ENCODE data around the gene METTL5. TPM values are rescaled to one million over a fixed set of nuclear protein-coding genes. Genes with fewer than 3 reads are reported as not detected.

Gene METTL5
- polyA plus RNA-seq, 1 donor from 2014 or later = 73.8 TPM

- Histone ChIP-seq H3K9me2 (ENCODE audit: insufficient read depth, low read length) (no peaks in the 10 kb centered on the region), H3K27me3 (ENCODE audit: insufficient read depth, low read depth, low read length) (no peaks in the 10 kb centered on the region), H3K4me2 (ENCODE audit: low read length) (no peak overlapping the region), H4K20me1 (ENCODE audit: insufficient read depth) (no peaks in the 10 kb centered on the region), H3K4me3 (ENCODE audit: low read length) (no peak overlapping the region), H3K79me2 (replicated peaks; ENCODE audit: insufficient read depth, low read length) (peaks cover 29% of the 10 kb centered on the region), H3K9me3 (ENCODE audit: low read length) (no peaks in the 10 kb centered on the region), H2AFZ (ENCODE audit: low read depth, low read length) (no peak overlapping the region), H3F3A (ENCODE audit: insufficient read depth, low read length, poor library complexity, severe bottlenecking) (no peaks in the 10 kb centered on the region), H3K9ac (ENCODE audit: low read length) (no peak overlapping the region), H3K36me3 (ENCODE audit: insufficient read depth, low read length) (no peaks in the 10 kb centered on the region), H3K27ac (ENCODE audit: low read length) (no peak overlapping the region)
- TF ChIP-seq POLR2AphosphoS5 (IDR thresholded peaks at IDR 0.05) = no peak
Observed at GRCh38 chr2:169838743-169839489, 14.2 kb upstream of the METTL5 start.

GRCh38 chr2:169834401-169834800 is 9.7 kb upstream of the METTL5 start:
- Histone ChIP-seq H3K4me2 (ENCODE audit: low read length) (no peak overlapping the region), H3K79me2 (replicated peaks; ENCODE audit: insufficient read depth, low read length) (peaks cover 57% of the 10 kb centered on the region), H3K9ac (ENCODE audit: low read length) (no peak overlapping the region), H3K36me3 (ENCODE audit: insufficient read depth, low read length) (no peaks in the 10 kb centered on the region), H3K27me3 (ENCODE audit: insufficient read depth, low read depth, low read length) (no peaks in the 10 kb centered on the region), H4K20me1 (ENCODE audit: insufficient read depth) (peaks cover 3% of the 10 kb centered on the region), H2AFZ (ENCODE audit: low read depth, low read length) (no peak overlapping the region), H3K4me3 (ENCODE audit: low read length) (no peak overlapping the region), H3K9me3 (ENCODE audit: low read length) (no peaks in the 10 kb centered on the region), H3K9me2 (ENCODE audit: insufficient read depth, low read length) (no peaks in the 10 kb centered on the region), H3F3A (ENCODE audit: insufficient read depth, low read length, poor library complexity, severe bottlenecking) (no peaks in the 10 kb centered on the region), H3K27ac (ENCODE audit: low read length) (no peak overlapping the region)
- TF ChIP-seq CTCF (IDR thresholded peaks at IDR 0.05; ENCODE audit: poor library complexity, severe bottlenecking) (no peak), MXI1 (conservative IDR thresholded peaks at IDR 0.05; ENCODE audit: poor library complexity, severe bottlenecking) (no peak), EZH2 (IDR thresholded peaks at IDR 0.05; ENCODE audit: borderline replicate concordance, insufficient read depth, low read length, poor library complexity, severe bottlenecking) (no peak), TAF1 (IDR thresholded peaks at IDR 0.05; ENCODE audit: low read depth) (no peak), REST (IDR thresholded peaks at IDR 0.05; ENCODE audit: borderline replicate concordance) (no peak), EP300 (conservative IDR thresholded peaks at IDR 0.05; ENCODE audit: poor library complexity, severe bottlenecking) (no peak), POLR2AphosphoS5 (IDR thresholded peaks at IDR 0.05) (no peak), SMC3 (conservative IDR thresholded peaks at IDR 0.05; ENCODE audit: poor library complexity) (no peak), RAD21 (conservative IDR thresholded peaks at IDR 0.05) (no peak)
